GM23338 (cell line): ENCODE measurements around the gene USP36.

Source experiments
- CREB1 ChIP-seq: fragments of 250-450 bp; sonication (Bioruptor Pico); IDR thresholded peaks from 2 replicates; pipeline ENCODE4 v1.5.0; 2020; ENCODE audit warnings: low read depth, mild to moderate bottlenecking, moderate library complexity
- ETS1 ChIP-seq: IDR thresholded peaks from 2 replicates; pipeline ENCODE4 v1.6.1; 2016; ENCODE audit warnings: antibody characterized with exemption
- EZH2 ChIP-seq: fragments of 200-600 bp; sonication (generic); IDR thresholded peaks from one replicate; pipeline ENCODE4 v1.8.0; 2017; ENCODE audit warnings: antibody characterized with exemption, mild to moderate bottlenecking, low read depth; ENCODE audit not compliant: unreplicated experiment
- EZH2phosphoT487 ChIP-seq: fragments of 200-600 bp; sonication (generic); IDR thresholded peaks from one replicate; pipeline ENCODE4 v1.8.1; 2018; ENCODE audit warnings: antibody characterized with exemption; ENCODE audit not compliant: unreplicated experiment
- JUNB ChIP-seq: IDR thresholded peaks from one replicate; pipeline ENCODE4 v1.6.1; 2016; ENCODE audit warnings: antibody characterized with exemption; ENCODE audit not compliant: unreplicated experiment
- NANOG ChIP-seq: IDR thresholded peaks from 2 replicates; pipeline ENCODE4 v1.6.1; 2016; ENCODE audit warnings: antibody characterized with exemption, borderline replicate concordance
- POLR2AphosphoS5 ChIP-seq: IDR thresholded peaks from 2 replicates; pipeline ENCODE4 v1.6.1; 2016; ENCODE audit warnings: antibody characterized with exemption, low read depth
- ZNF114 ChIP-seq: fragments of 250-450 bp; sonication (Bioruptor Pico); IDR thresholded peaks from 2 replicates; pipeline ENCODE4 v1.5.0; 2020; ENCODE audit warnings: mild to moderate bottlenecking, moderate library complexity
- ZNF331 ChIP-seq: fragments of 250-450 bp; sonication (Bioruptor Pico); IDR thresholded peaks from 2 replicates; pipeline ENCODE4 v1.5.0; 2020; ENCODE audit warnings: low read depth, mild to moderate bottlenecking, moderate library complexity
- ZNF462 ChIP-seq: fragments of 250-450 bp; sonication (Bioruptor Pico); IDR thresholded peaks from 2 replicates; pipeline ENCODE4 v1.5.0; 2020; ENCODE audit warnings: mild to moderate bottlenecking, moderate library complexity
- TF ChIP-seq, protein P1 (sequence below), 2 experiments: fragments of 200-600 bp in 1 of 2; sonication (generic) in 1 of 2; conservative IDR thresholded peaks; 2 replicates each; pipeline versions ENCODE4 v1.5.1 to v1.6.1; 2016 to 2017; ENCODE audit warnings: antibody characterized with exemption in 2 of 2, low read depth in 2 of 2, mild to moderate bottlenecking in 2 of 2, moderate library complexity in 1 of 2
- TF ChIP-seq, protein P2 (sequence below): IDR thresholded peaks from one replicate; pipeline ENCODE4 v1.6.1; 2018; ENCODE audit warnings: antibody characterized with exemption; ENCODE audit not compliant: unreplicated experiment

GRCh38 chr17:78802008-78802407 is 38.6 kb downstream of the USP36 start:
- TF ChIP-seq, protein P1, sequence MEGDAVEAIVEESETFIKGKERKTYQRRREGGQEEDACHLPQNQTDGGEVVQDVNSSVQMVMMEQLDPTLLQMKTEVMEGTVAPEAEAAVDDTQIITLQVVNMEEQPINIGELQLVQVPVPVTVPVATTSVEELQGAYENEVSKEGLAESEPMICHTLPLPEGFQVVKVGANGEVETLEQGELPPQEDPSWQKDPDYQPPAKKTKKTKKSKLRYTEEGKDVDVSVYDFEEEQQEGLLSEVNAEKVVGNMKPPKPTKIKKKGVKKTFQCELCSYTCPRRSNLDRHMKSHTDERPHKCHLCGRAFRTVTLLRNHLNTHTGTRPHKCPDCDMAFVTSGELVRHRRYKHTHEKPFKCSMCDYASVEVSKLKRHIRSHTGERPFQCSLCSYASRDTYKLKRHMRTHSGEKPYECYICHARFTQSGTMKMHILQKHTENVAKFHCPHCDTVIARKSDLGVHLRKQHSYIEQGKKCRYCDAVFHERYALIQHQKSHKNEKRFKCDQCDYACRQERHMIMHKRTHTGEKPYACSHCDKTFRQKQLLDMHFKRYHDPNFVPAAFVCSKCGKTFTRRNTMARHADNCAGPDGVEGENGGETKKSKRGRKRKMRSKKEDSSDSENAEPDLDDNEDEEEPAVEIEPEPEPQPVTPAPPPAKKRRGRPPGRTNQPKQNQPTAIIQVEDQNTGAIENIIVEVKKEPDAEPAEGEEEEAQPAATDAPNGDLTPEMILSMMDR (conservative IDR thresholded peaks at IDR 0.05; ENCODE audit: low read depth in 2 of 2), result no peak
- TF ChIP-seq POLR2AphosphoS5 (no peak), ETS1 (no peak), EZH2phosphoT487 (no peak), ZNF462 (no peak), CREB1 (CRISPR knock-in tag) (no peak), ZNF114 (no peak), NANOG (no peak), EZH2 (no peak), JUNB (no peak), ZNF331 (no peak)
- TF ChIP-seq, protein P2, sequence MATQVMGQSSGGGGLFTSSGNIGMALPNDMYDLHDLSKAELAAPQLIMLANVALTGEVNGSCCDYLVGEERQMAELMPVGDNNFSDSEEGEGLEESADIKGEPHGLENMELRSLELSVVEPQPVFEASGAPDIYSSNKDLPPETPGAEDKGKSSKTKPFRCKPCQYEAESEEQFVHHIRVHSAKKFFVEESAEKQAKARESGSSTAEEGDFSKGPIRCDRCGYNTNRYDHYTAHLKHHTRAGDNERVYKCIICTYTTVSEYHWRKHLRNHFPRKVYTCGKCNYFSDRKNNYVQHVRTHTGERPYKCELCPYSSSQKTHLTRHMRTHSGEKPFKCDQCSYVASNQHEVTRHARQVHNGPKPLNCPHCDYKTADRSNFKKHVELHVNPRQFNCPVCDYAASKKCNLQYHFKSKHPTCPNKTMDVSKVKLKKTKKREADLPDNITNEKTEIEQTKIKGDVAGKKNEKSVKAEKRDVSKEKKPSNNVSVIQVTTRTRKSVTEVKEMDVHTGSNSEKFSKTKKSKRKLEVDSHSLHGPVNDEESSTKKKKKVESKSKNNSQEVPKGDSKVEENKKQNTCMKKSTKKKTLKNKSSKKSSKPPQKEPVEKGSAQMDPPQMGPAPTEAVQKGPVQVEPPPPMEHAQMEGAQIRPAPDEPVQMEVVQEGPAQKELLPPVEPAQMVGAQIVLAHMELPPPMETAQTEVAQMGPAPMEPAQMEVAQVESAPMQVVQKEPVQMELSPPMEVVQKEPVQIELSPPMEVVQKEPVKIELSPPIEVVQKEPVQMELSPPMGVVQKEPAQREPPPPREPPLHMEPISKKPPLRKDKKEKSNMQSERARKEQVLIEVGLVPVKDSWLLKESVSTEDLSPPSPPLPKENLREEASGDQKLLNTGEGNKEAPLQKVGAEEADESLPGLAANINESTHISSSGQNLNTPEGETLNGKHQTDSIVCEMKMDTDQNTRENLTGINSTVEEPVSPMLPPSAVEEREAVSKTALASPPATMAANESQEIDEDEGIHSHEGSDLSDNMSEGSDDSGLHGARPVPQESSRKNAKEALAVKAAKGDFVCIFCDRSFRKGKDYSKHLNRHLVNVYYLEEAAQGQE, result no peak
